ENCODE measurements around the gene CCNQ. TPM values are rescaled to one million over a fixed set of nuclear protein-coding genes. Genes with fewer than 3 reads are reported as not detected.
A peak's percentile ranks its signal among the peaks of the same experiment; 100 is the strongest.

Gene CCNQ
- total RNA-seq, 1 donor from 2014 or later = 21.7 TPM

DNA sequence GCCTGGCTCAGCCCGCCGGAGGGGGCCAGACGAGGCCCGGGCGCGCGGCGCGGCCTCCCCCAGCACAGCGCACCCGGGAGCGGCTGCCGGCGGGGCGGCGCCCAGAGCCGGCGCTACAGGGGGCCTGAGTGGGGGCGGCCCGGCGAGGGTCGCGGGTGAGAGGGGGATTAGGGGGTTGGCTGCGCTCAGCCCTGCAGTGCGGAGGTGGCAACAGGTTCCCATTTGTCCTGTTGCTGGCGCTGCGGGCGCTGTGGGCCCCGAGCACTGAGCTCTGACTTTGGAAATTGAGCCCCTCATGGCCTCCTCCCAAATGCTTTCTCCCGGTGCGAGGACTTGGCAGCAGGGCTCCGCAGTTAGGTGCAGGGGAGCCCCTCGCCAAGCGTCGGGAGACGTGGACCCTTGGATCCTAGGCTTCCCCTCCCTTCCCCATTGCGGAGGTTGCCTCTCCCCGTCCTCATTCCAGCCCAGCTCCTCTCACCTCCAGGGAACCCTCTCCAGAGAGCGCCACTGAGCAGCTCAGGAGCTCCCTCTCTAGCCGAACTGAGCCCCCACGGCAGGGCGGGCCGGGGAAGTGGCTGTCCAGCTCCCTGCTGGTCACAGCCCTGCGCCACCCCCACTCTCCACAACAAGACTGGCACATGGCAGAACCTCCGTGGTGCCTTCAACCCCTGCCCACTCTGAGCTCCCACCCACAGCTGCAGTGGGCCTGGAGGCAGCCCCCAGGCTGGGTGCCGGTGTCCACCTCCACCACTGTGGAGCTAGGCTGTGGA is 45.6 kb upstream of the CCNQ start:
- Histone ChIP-seq H3K36me3 (ENCODE audit: insufficient read depth, low read length) (no peaks in the 10 kb centered on the region), H3K4me1 (ENCODE audit: insufficient read depth, low read length) (peaks cover 3% of the 10 kb centered on the region), H3K79me2 (ENCODE audit: insufficient read depth, low read length) (no peaks in the 10 kb centered on the region), H3K27ac (ENCODE audit: low read depth, low read length) (no peak overlapping the region), H3K4me2 (ENCODE audit: low read length) (no peak overlapping the region), H4K20me1 (ENCODE audit: insufficient read depth, low read length) (no peaks in the 10 kb centered on the region), H3K4me3 (ENCODE audit: insufficient read depth, low read depth, low read length) (no peak overlapping the region), H3K9ac (ENCODE audit: low read length) (no peak overlapping the region), H3K9me3 (ENCODE audit: insufficient read depth, low read depth, low read length) (no peaks in the 10 kb centered on the region), H3K27me3 (ENCODE audit: insufficient read depth, low read length) (peaks cover 29% of the 10 kb centered on the region), H2AFZ (ENCODE audit: low read depth, low read length) (no peak overlapping the region)
- no peak for TF ChIP-seq CTCF (IDR thresholded peaks at IDR 0.05; ENCODE audit: insufficient read depth, low read depth, low read length)
- peak; percentile 63 for TF ChIP-seq EZH2 (IDR thresholded peaks at IDR 0.05; ENCODE audit: insufficient read depth, low read length)
- DNase-seq (ENCODE audit: low read depth) (no peak), FAIRE-seq (no peak)
- H3K36me3 Mint-ChIP-seq (ENCODE audit: low read depth, unreplicated experiment) = no peaks in the 10 kb centered on the region
- H3K27me3 Mint-ChIP-seq (ENCODE audit: low read depth, unreplicated experiment) = peaks cover 28% of the 10 kb centered on the region
- H3K4me1 Mint-ChIP-seq (ENCODE audit: low read depth, unreplicated experiment) = no peaks in the 10 kb centered on the region
- H3K4me3 Mint-ChIP-seq (ENCODE audit: unreplicated experiment) = peak overlapping the region; percentile 27
- no peak overlapping the region for H3K27ac Mint-ChIP-seq (ENCODE audit: unreplicated experiment)
- no peaks in the 10 kb centered on the region for H3K9me3 Mint-ChIP-seq (ENCODE audit: unreplicated experiment)

GRCh38 chrX:153643431-153644351 is 44.8 kb upstream of the CCNQ start:
- Histone ChIP-seq H3K4me2 (ENCODE audit: low read length) (peak overlapping the region; percentile 57), H3K9me3 (ENCODE audit: insufficient read depth, low read depth, low read length) (no peaks in the 10 kb centered on the region), H3K36me3 (ENCODE audit: insufficient read depth, low read length) (no peaks in the 10 kb centered on the region), H3K9ac (ENCODE audit: low read length) (no peak overlapping the region), H3K27me3 (ENCODE audit: insufficient read depth, low read length) (peaks cover 29% of the 10 kb centered on the region), H2AFZ (ENCODE audit: low read depth, low read length) (peak overlapping the region; percentile 52), H3K27ac (ENCODE audit: low read depth, low read length) (no peak overlapping the region), H3K4me1 (ENCODE audit: insufficient read depth, low read length) (peaks cover 3% of the 10 kb centered on the region), H4K20me1 (ENCODE audit: insufficient read depth, low read length) (no peaks in the 10 kb centered on the region), H3K79me2 (ENCODE audit: insufficient read depth, low read length) (no peaks in the 10 kb centered on the region), H3K4me3 (ENCODE audit: insufficient read depth, low read depth, low read length) (no peak overlapping the region)
- Mint-ChIP-seq H3K36me3 (ENCODE audit: low read depth, unreplicated experiment) (no peaks in the 10 kb centered on the region), H3K4me1 (ENCODE audit: low read depth, unreplicated experiment) (no peaks in the 10 kb centered on the region), H3K27me3 (ENCODE audit: low read depth, unreplicated experiment) (peaks cover 29% of the 10 kb centered on the region), H3K27ac (ENCODE audit: unreplicated experiment) (no peak overlapping the region), H3K4me3 (ENCODE audit: unreplicated experiment) (peak overlapping the region; percentile 62), H3K9me3 (ENCODE audit: unreplicated experiment) (no peaks in the 10 kb centered on the region)
- TF ChIP-seq EZH2 (IDR thresholded peaks at IDR 0.05; ENCODE audit: insufficient read depth, low read length) (no peak), CTCF (IDR thresholded peaks at IDR 0.05; ENCODE audit: insufficient read depth, low read depth, low read length) (no peak)
- no peak for FAIRE-seq
- no peak for DNase-seq (ENCODE audit: low read depth)
